Fibroblast of skin of scalp (primary cell): Measurements from ENCODE around the gene CARNS1.
A peak's percentile ranks its signal among the peaks of the same experiment; 100 is the strongest.

ENCODE experiments used
- DNase-seq: peaks from one replicate; pipeline ENCODE4 v3.0.0-alpha.2; 2013

CARNS1 gene

DNA sequence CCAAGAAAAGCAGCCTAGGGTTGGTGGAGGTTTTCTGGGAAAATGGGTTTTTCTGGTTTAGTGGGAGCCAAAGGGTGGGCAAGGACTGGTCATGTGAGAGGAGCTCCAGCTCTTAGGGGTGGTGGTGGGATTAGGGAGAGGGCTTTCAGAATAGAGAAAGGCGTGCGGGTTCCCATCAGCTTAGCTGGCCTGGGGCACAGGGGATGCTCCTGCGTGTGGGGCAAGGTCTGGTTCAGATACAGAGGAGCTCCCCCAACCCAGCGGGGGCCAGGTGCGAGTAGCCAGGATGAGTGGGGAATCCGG lies 52.9 kb downstream of the CARNS1 start:
- no peak for DNase-seq

DNA sequence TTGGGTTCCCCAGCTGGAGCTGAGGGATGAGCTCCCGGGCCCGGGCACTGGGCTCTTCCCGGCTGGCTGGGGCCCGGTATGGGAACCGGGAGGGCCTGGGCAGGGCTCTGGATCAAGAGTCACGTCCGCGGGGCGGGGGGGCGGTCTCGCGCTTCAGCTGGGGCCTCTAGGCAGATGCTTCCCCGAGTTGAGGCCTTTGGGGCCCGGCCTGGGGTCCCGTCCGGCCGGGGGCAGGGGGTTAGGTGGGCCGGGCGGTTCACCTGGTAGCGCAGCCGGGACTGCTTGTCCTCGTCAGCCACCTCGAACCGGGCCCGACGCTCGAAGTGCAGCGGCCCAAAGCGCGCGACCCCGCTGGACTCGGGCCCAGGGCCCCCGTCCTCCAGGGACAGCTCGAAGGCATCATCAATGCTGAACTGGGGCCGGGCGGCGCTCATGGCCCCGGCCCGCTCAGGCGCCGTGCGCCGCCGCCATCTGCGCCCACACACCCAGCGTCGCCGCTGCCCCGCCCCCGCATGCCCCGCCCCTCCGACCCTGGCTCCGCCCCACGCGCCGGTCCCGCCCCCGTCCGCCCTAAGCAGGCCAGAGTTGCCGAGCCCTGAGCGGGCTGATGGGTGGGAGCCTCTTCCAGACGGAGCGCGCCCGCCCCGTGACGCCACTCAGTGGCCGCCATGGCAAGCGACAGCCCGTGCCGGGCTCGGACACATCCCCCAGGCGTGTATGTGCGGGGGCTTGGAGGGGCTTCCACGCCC lies 53.5 kb downstream of the CARNS1 start, which contains the start of gene TMEM134:
Gene TMEM134, minus strand, starts transcription at position 493 of the 749 bp plus-strand sequence. Its CDS starts 59 bp downstream, at position 434.
- DNase-seq, result peak; percentile 94

DNA sequence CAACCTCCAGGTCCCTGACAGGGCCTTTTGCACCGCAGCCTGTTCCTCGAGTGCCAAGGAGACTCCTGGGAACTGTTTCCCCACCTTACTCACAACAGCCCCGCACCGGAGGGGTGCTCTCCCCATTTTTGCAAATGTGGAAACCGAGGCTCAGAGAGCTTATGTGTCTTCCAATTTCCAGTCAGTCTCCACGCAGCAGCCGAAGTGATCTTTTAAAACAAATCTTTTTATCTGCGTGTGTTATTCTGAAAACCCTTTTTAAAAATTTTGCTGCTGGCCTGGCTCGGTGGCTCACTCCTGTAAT lies 54.0 kb downstream of the CARNS1 start:
- no peak for DNase-seq

DNA sequence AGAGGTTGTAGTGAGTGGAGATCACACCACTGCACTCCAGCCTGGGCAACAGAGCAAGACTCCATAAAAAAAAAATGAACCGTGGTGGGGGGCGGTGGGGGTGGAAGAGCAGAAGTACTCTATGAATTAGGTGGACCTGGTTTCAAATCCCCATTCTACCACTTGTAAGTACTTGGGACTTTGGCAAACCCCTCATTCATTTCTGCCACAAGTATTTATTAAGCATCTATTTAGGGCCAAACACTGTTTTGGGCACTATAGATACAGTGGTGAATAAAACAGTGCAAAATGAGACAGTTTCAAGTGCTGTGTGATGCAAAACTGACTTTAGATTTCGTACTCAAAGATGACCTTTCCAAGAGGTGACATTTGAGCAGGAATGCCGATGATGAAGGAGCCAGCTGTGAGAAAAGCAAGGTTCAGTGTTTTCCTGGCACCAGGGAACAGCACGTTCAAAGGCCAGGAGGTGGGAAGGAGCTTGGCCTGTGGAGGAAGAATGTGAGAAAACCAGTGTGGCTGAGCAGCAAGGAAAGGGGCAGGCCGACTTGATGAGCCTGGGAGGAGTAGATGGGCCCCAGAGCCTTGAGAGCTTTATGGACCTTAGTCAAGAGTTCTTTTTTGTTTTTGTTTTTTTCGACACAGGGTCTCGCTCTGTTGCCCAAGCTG lies 55.0 kb downstream of the CARNS1 start:
- DNase-seq, result no peak

DNA sequence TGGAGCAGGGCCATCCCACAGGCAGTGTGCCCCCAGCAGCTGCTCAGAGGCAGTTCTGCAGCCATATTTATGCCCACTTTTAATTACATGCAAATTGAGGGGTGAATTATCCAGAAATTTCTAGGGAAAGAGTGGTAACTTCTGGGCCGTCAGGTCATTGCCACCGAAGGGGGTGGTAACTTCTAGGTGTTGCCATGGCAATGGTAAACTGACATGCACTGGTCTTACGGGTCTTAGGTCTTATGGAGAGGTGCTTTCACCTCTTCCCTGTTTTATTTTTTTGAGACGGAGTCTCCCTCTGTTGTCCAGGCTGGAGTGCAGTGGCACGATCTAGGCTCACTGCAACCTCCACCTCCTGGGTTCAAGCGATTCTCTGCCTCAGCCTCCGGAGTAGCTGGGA lies 57.4 kb downstream of the CARNS1 start:
- DNase-seq, result no peak
